Gastroesophageal sphincter (tissue), 3 donors: ENCODE results near the gene ECHDC3.

Source experiments
- EP300 ChIP-seq: sonication (generic); formaldehyde crosslinking; IDR thresholded peaks from one replicate; pipeline ENCODE4 v1.6.1; 2017; ENCODE audit warnings: antibody characterized with exemption, mild to moderate bottlenecking
- TF ChIP-seq, protein P1 (sequence below), 4 experiments: fragments of 200-600 bp in 2 of 4; fragments of 450-650 bp in 2 of 4; sonication (generic) in 1 of 4; IDR thresholded peaks; one replicate each; pipeline ENCODE4 v1.5.1; 2017 to 2019; ENCODE audit warnings: antibody characterized with exemption in 4 of 4, mild to moderate bottlenecking in 2 of 4, moderate library complexity in 2 of 4

DNA sequence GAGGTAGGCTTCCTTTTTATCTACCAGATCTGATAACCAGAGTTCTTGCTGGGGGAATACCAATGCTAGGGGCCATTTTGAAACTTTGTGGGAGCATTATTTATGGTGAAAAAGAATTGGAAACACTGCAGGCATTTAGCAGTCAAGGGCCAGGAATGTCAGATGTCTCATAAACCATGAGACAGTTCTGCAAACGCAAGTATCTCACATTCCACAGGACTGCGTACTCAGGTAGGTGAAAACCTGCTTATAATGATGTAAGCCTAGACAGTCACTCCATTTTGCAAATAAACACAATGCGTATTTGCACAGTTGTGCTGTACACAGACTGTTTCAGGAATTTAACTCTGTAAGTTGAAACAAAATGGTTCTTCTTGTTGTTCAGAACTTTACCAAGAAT is 33.9 kb downstream of the ECHDC3 start:
- TF ChIP-seq, protein P1, sequence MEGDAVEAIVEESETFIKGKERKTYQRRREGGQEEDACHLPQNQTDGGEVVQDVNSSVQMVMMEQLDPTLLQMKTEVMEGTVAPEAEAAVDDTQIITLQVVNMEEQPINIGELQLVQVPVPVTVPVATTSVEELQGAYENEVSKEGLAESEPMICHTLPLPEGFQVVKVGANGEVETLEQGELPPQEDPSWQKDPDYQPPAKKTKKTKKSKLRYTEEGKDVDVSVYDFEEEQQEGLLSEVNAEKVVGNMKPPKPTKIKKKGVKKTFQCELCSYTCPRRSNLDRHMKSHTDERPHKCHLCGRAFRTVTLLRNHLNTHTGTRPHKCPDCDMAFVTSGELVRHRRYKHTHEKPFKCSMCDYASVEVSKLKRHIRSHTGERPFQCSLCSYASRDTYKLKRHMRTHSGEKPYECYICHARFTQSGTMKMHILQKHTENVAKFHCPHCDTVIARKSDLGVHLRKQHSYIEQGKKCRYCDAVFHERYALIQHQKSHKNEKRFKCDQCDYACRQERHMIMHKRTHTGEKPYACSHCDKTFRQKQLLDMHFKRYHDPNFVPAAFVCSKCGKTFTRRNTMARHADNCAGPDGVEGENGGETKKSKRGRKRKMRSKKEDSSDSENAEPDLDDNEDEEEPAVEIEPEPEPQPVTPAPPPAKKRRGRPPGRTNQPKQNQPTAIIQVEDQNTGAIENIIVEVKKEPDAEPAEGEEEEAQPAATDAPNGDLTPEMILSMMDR (IDR thresholded peaks at IDR 0.05) = no peak
- no peak for TF ChIP-seq EP300
